NCI-H2081 treated with DMSO at 0.1 percent for 48 hours (cell line): ENCODE measurements around the gene UNC45A.
"Not testable (repeated sequence)": the region's sequence is repeated elsewhere in the genome, so short reads cannot be mapped to it uniquely, and the experiment has no call there.

Experiments
- DNase-seq: peaks from one replicate; lab custom pipeline; 2025; lab: John Stamatoyannopoulos, UW

UNC45A gene

GRCh38 chr15:90902840-90903732 lies 32.0 kb upstream of the UNC45A start, which contains the start of gene MAN2A2:
Gene MAN2A2 (plus strand): TSS chr15:90903302. CDS start chr15:90904208, 906 bp downstream.
- DNase-seq: no peak

- no peak for DNase-seq
Measured at GRCh38 chr15:90903733-90904536, 31.1 kb upstream of the UNC45A start.

- DNase-seq: no peak
Measured at GRCh38 chr15:90904746-90905145, 30.3 kb upstream of the UNC45A start.

- DNase-seq: no peak
Measured at GRCh38 chr15:90905306-90906180, 29.5 kb upstream of the UNC45A start.

GRCh38 chr15:90906181-90906849 lies 28.8 kb upstream of the UNC45A start:
- no peak for DNase-seq

GRCh38 chr15:90907051-90907660 lies 27.9 kb upstream of the UNC45A start:
- DNase-seq: no peak

- no peak for DNase-seq
Measured at GRCh38 chr15:90907838-90908507, 27.1 kb upstream of the UNC45A start.

GRCh38 chr15:90909449-90909848 lies 25.6 kb upstream of the UNC45A start:
- DNase-seq: not testable (repeated sequence)

- no peak for DNase-seq
Measured at GRCh38 chr15:90909976-90910375, 25.1 kb upstream of the UNC45A start.

- no peak for DNase-seq
Measured at GRCh38 chr15:90910441-90911301, 24.4 kb upstream of the UNC45A start.

GRCh38 chr15:90911302-90911623 lies 23.8 kb upstream of the UNC45A start:
- DNase-seq: no peak

- no peak for DNase-seq
Measured at GRCh38 chr15:90911906-90912769, 22.9 kb upstream of the UNC45A start.

GRCh38 chr15:90912770-90913075 lies 22.4 kb upstream of the UNC45A start:
- no peak for DNase-seq

- no peak for DNase-seq
Measured at GRCh38 chr15:90913398-90913944, 21.6 kb upstream of the UNC45A start.

GRCh38 chr15:90914305-90915080 lies 20.6 kb upstream of the UNC45A start:
- no peak for DNase-seq

GRCh38 chr15:90915216-90915807 lies 19.8 kb upstream of the UNC45A start:
- no peak for DNase-seq

- DNase-seq: no peak
Measured at GRCh38 chr15:90915808-90916440, 19.2 kb upstream of the UNC45A start.
